HG02840 (cell line): ENCODE results near the gene HOXB1.
"Not testable (repeated sequence)": the region's sequence is repeated elsewhere in the genome, so short reads cannot be mapped to it uniquely, and the experiment has no call there.

Experiments
- ATAC-seq: cut with Tn5 transposase; IDR thresholded peaks from one replicate; pipeline ENCODE4 v1.9.1; 2021; ENCODE audit warnings: mild to moderate bottlenecking, moderate library complexity, moderate number of reproducible peaks; ENCODE audit not compliant: unreplicated experiment, low FRiP score

HOXB1 gene

GRCh38 chr17:48500435-48501426, 30.1 kb downstream of the HOXB1 start:
- ATAC-seq = no peak

- no peak for ATAC-seq
Observed at GRCh38 chr17:48499735-48500434, 30.9 kb downstream of the HOXB1 start.

GRCh38 chr17:48499248-48499647, 31.6 kb downstream of the HOXB1 start:
- ATAC-seq = no peak

GRCh38 chr17:48498164-48498850, 32.5 kb downstream of the HOXB1 start:
- no peak for ATAC-seq

GRCh38 chr17:48497103-48497502, 33.7 kb downstream of the HOXB1 start:
- ATAC-seq = no peak

GRCh38 chr17:48494335-48494734, 36.5 kb downstream of the HOXB1 start:
- no peak for ATAC-seq

GRCh38 chr17:48492401-48493298, 38.2 kb downstream of the HOXB1 start:
- no peak for ATAC-seq

- no peak for ATAC-seq
Observed at GRCh38 chr17:48491527-48492273, 39.1 kb downstream of the HOXB1 start.

- no peak for ATAC-seq
Observed at GRCh38 chr17:48490451-48490892, 40.3 kb downstream of the HOXB1 start.

GRCh38 chr17:48489781-48490180, 41.0 kb downstream of the HOXB1 start:
- no peak for ATAC-seq

- no peak for ATAC-seq
Observed at GRCh38 chr17:48488548-48489106, 42.2 kb downstream of the HOXB1 start.

- no peak for ATAC-seq
Observed at GRCh38 chr17:48487221-48487620, 43.6 kb downstream of the HOXB1 start.

- ATAC-seq = no peak
Observed at GRCh38 chr17:48486557-48486956, 44.3 kb downstream of the HOXB1 start.

GRCh38 chr17:48484850-48485249, 46.0 kb downstream of the HOXB1 start:
- ATAC-seq = no peak

- ATAC-seq = no peak
Observed at GRCh38 chr17:48484256-48484655, 46.6 kb downstream of the HOXB1 start.

GRCh38 chr17:48483471-48484131, 47.2 kb downstream of the HOXB1 start:
- ATAC-seq = no peak

- no peak for ATAC-seq
Observed at GRCh38 chr17:48483004-48483403, 47.8 kb downstream of the HOXB1 start.

GRCh38 chr17:48482301-48482700, 48.5 kb downstream of the HOXB1 start:
- not testable (repeated sequence) for ATAC-seq
